NCI-H1694 treated with DMSO at 0.1 percent for 48 hours (cell line): ENCODE measurements around the gene COPRS.

Experiments used
- DNase-seq: peaks from one replicate; lab custom pipeline; 2025; lab: John Stamatoyannopoulos, UW

Gene COPRS, protein sequence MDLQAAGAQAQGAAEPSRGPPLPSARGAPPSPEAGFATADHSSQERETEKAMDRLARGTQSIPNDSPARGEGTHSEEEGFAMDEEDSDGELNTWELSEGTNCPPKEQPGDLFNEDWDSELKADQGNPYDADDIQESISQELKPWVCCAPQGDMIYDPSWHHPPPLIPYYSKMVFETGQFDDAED

GRCh38 chr17:31858642-31859486 is at the start of gene COPRS:
COPRS (minus strand) TSS chr17:31859244; CDS start chr17:31859199, 45 bp downstream.
- peak; percentile 18 for DNase-seq

DNA sequence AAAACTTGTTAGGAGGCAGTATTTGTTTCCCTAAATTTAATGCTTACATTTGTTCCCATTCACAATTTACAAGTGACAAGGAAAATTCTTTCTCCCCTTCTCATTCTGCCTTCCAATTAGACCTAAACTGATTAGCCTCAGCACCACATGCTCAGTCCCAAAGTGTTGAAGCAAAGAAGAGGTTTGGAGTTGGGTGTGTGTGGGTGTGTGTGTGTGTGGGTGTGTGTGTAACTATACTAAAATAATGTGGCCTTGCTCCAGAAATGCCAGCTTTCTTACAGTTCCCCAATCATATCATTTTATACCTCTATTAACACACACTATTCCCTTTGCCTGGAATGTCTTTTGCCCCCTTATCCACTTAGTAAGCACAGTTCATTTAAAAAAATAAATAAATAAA is 49.3 kb upstream of the COPRS start:
- DNase-seq: no peak

DNA sequence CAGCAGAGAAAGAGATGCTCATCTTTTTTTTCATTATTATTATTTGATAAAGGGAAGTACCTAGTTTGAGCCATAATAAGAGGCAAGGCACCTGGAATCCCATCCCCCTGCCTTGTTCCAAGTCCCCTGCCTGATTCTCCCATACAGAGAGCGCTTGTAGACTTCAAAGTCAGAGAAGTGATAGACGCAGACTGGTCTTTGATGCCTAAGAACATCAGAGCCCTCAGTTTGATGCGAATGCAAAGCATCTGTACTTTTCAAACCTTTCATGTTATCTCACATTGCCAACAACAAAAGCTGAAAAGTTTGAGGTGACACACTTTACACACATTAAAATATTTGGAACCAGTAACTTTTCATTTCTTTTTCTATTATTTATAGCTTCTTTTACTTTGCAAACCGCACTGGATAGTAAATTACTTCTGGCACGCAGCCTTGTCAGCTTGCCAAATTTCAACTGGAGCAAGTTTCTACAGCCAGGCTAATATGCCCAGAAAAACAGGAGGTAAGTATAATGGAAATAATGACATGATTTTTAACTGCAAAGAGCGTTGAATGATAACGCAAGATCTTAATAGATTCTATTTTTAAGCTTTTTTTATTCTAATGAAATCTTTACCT is 48.4 kb upstream of the COPRS start:
- peak; percentile 18 for DNase-seq

- DNase-seq: no peak
These were observed 44.4 kb upstream of the COPRS start for GRCh38 chr17:31903401-31903800.

- no peak for DNase-seq
These were observed 43.6 kb upstream of the COPRS start for GRCh38 chr17:31902693-31903092.

- DNase-seq: no peak
These were observed 41.8 kb upstream of the COPRS start for GRCh38 chr17:31900877-31901276.

DNA sequence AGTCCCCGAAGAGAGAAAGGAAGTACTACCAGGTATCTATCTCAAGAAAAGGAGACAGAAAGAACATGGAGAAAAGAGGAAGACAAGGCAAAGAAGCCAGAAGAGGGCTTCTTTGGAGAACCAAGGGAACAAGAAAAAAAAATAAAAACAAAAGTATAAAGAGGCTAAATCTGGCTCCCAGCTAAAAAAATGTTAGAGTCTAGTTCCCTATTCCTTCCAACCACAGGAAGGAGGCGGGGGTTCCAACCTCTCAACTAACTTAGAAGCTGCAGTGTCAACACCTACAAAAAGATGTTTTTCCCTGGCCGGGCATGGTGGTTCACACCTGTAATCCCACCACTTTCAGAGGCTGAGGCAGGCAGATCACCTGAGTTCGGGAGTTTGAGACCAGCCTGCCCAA is 29.1 kb upstream of the COPRS start:
- DNase-seq: no peak

DNA sequence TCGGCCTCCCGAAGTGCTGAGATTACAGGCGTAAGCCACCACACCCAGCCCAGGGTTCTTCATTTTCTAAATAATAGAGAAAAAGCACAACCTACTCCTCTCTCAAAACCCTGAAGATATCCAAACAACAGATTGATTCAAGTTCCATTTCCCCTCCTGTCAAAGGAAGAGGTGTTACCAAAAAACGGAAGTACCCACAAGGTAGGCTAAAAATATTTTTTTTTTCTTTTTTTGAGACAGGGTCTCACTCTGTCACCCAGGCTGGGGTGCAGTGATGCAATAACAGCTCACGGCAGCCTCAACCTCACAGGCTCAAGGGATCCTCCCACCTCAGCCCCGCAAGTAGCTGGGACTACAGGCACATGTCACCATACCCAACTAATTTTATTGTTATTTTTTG is 23.5 kb upstream of the COPRS start:
- DNase-seq: no peak

GRCh38 chr17:31880311-31880710 is 21.3 kb upstream of the COPRS start:
- DNase-seq: no peak

DNA sequence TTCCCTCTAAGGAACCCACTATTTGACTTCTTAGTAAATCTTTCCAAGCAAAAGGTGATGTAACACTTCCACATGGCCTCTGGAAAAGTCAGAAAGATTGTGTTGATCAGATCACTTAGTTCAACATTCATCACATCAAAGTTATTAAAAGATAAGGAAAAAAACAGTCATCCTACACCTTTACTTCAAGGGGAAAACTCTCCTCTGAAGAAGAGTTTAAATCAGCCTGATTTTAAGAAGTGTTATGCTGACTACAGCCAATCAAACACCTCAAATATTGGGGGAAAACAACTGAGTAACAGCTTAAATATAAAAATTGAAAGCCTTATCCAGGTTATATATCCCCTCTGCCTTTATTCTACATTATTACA is 19.6 kb upstream of the COPRS start:
- no peak for DNase-seq

DNA sequence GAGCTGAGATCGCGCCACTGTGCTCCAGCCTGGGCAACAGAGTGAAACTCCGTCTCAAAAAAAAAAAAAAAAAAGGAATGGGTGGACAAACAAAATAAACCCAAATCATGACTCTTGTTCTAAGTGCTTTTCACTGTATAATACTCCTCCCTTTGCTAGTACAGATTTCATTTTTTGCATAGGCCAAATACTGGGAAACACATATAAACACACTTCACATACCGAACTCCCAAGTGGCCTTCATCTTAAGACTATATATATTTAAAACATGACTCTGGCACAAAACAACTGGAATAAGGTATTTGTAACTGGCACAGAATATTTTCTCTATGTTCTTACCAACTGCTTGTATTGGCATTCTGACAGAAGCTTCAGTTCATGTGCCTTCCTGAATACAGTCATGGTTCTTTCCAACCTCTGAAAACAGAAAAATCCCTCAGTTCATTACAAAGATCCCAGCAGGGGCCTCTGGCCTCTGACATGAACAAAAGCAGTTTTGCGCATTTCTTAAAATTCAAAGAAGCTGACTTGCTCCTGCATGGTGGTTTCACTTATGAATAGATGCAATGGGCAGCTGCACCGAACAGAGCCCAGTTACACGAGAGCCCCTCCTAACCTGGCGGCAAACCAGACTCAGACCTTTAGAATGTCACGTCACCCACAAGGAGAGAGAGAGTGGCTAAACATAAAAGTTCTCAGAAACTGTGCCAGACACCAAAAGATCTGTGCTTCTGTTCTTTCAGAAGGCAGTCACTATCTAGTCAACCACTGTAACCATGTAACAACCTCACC is 19.1 kb upstream of the COPRS start:
- DNase-seq: no peak

- no peak for DNase-seq
These were observed 18.3 kb upstream of the COPRS start for GRCh38 chr17:31877341-31877740.

GRCh38 chr17:31875081-31875480 is 16.0 kb upstream of the COPRS start:
- DNase-seq: no peak

- DNase-seq: no peak
These were observed 10.9 kb upstream of the COPRS start for GRCh38 chr17:31869797-31870568.

- DNase-seq: no peak
These were observed 10.0 kb upstream of the COPRS start for GRCh38 chr17:31869031-31869430.

DNA sequence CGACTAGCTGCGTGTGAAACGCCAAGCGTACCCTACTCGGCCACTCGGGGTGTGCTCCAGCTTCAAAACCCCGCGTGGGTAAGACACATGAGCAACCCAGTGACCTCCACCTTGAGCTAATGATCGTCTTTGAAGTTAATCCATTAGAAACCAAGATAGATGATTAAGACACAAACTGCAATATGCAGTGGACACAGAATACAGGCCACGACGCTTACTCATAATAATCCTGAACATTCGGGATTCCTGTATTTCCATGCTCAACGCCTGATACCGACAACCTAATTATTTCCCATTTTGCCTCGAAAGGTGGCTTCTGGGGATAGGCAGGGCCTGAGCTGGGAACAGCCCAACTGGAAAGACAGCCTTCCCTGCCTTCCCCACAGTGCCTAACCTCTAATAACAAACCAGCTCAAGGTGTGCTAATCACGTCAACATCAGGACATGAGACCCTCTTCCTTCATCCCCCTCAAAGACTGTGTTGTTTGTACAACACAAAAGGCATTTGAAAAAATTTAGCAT is 504 bp upstream of the COPRS start:
- DNase-seq: no peak

DNA sequence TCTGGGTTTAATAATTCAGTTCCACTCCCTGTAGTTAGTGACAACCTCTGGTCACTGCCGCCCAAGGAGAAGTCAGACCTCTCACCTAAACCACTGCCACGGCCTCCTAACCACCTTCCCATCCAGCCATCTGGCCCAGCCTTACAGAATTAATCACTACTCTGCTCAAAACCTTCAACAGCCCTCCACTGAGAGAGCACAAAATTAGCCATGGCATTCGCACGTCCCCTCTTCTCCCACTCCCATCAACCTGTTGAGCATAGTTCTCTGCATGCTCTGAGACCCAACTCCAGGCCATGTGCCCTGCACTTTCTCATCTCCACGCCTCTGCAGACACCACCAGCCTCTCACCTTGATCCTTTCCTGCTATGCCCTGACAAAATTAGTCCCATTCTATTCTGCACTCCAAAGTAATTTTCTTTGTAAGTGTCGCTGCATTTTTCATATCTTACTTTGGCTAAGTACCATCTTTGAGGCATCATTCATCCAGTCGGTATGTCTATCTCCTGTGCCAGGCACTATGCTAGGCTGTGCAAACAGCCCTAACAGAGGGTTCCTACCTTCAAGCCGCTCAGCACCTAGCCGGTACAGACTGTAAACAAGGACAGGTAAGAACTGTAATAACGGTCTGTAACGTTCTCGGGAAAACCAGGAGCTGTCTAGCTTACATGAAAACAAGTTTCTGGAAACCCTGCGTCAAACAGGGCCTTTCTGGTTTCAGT is 963 bp downstream of the COPRS start:
- no peak for DNase-seq

DNA sequence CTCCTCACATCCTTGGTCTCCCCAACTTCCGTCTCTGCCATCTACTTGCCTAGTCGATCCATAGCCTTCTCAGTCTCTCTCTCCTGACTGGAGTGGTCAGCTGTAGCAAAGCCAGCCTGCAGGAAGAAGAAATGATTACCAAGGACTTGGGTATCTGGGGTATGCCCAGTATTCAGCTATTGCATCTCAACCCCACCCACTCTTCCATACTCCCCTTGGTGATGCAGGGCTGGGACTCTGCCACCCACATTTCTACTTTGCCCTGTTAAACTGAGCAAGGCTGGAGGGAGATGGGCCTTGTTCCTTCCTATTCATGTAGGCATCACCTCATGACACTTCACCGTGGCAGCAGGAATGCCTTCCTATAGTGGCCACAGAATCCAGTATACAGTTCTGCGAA is 2.3 kb downstream of the COPRS start:
- DNase-seq: no peak

GRCh38 chr17:31854672-31855071 is 4.4 kb downstream of the COPRS start:
- no peak for DNase-seq

- DNase-seq: no peak
These were observed 5.1 kb downstream of the COPRS start for GRCh38 chr17:31853911-31854470.
